HG03097 (cell line): ENCODE results near the gene RPL21.
"Not testable (repeated sequence)": the region's sequence is repeated elsewhere in the genome, so short reads cannot be mapped to it uniquely, and the experiment has no call there.

Source experiments
- ATAC-seq: cut with Tn5 transposase; IDR thresholded peaks from one replicate; pipeline ENCODE4 v1.9.1; 2021; ENCODE audit not compliant: unreplicated experiment, low FRiP score

The RPL21 gene

GRCh38 chr13:27283906-27284493, 32.6 kb downstream of the RPL21 start:
- ATAC-seq: no peak

GRCh38 chr13:27288392-27288791, 37.0 kb downstream of the RPL21 start:
- no peak for ATAC-seq

- no peak for ATAC-seq
These were observed 37.8 kb downstream of the RPL21 start for GRCh38 chr13:27289011-27289665.

GRCh38 chr13:27290715-27291114, 39.4 kb downstream of the RPL21 start:
- ATAC-seq: no peak

- not testable (repeated sequence) for ATAC-seq
These were observed 40.6 kb downstream of the RPL21 start for GRCh38 chr13:27291967-27292366.

GRCh38 chr13:27293076-27293691, 41.8 kb downstream of the RPL21 start:
- no peak for ATAC-seq

- no peak for ATAC-seq
These were observed 42.6 kb downstream of the RPL21 start for GRCh38 chr13:27293873-27294515.

- ATAC-seq: no peak
These were observed 43.7 kb downstream of the RPL21 start for GRCh38 chr13:27295096-27295495.

- no peak for ATAC-seq
These were observed 44.3 kb downstream of the RPL21 start for GRCh38 chr13:27295660-27296059.

- ATAC-seq: no peak
These were observed 45.1 kb downstream of the RPL21 start for GRCh38 chr13:27296496-27296895.

- no peak for ATAC-seq
These were observed 47.5 kb downstream of the RPL21 start for GRCh38 chr13:27298849-27299248.

- ATAC-seq: not testable (repeated sequence)
These were observed 49.0 kb downstream of the RPL21 start for GRCh38 chr13:27300406-27300805.

GRCh38 chr13:27300941-27301586, 49.7 kb downstream of the RPL21 start:
- ATAC-seq: no peak

GRCh38 chr13:27302643-27303262, 51.4 kb downstream of the RPL21 start:
- ATAC-seq: no peak

- ATAC-seq: no peak
These were observed 52.7 kb downstream of the RPL21 start for GRCh38 chr13:27304099-27304498.

- ATAC-seq: no peak
These were observed 53.3 kb downstream of the RPL21 start for GRCh38 chr13:27304611-27305010.
